NCI-H345 (cell line): Measurements from ENCODE around the gene MPV17.
A peak's percentile ranks its signal among the peaks of the same experiment; 100 is the strongest.

Experiments
- DNase-seq: peaks from one replicate; lab custom pipeline; 2025; lab: John Stamatoyannopoulos, UW

The MPV17 gene

GRCh38 chr2:27264753-27265535 lies 58.0 kb downstream of the MPV17 start:
- DNase-seq = peak; percentile 86

DNA sequence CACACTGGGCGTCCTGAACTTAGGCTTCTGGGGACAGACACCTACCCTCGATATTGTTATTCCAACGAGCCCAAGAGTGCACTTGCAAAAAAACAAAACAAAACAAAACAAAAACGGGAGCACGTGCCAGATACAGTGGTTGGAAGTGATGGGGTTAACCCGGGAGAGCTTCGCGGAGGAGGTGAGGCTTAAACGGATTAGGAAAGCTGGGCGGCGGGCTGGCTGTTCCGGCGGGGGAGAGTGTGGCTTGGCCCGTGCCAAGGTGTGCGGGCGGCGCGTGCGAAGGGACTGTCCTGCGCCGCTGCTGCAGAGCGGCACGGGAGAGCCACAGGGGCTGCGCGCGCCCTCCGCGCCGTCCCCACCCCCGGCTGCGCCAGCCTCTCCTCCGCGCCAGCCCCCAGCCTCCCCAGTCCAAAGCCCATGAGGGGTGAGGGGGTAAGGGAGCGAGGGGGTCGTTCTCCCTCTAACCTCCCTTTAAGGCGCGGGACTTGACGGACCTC lies 58.6 kb downstream of the MPV17 start:
- peak; percentile 40 for DNase-seq

DNA sequence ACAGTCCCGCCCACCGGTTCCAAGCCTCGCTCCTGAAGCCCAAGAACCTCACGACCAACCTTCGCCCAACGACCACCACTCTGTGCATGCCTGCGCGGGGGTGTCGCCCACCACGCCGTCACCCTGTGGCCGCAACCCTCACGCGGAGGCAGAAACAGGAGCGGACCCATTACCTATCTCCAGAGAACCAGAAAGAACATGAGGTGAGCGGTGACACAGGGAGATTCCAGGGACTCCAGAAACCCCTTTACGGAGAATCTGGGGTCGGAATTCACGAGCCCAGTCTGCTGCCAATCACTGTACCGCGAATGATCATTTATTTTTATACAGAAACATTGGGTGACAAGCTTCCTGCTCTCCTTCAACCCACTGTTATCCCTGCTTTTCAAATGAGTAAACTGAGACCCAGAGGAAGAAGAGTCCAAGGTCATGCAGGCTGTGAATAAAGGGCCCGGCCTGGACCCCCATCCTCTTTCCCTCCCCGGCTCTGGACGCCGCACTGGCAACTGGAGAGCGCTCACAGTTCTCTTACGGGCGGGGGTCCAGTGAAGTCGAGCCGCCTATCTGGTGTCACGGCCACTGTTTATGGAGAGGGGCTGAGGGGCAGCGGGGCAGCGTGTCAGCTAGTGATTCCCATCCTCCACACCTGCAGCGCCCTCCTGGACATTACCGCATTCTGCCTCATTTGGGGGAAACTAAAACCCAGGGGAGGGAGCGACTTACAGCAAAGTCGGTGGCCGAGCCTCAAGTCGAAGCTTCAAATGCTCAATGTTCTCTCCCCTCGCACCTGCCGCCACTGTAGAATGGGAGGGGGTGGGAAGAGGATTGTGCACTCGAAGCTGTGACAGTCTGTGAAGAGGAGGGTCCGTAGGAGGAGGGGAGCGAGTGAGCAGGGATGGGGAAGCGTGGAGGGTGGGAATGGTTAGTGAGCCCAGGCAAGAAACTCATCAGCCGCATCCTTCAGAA lies 59.3 kb downstream of the MPV17 start:
- DNase-seq = peak; percentile 33

DNA sequence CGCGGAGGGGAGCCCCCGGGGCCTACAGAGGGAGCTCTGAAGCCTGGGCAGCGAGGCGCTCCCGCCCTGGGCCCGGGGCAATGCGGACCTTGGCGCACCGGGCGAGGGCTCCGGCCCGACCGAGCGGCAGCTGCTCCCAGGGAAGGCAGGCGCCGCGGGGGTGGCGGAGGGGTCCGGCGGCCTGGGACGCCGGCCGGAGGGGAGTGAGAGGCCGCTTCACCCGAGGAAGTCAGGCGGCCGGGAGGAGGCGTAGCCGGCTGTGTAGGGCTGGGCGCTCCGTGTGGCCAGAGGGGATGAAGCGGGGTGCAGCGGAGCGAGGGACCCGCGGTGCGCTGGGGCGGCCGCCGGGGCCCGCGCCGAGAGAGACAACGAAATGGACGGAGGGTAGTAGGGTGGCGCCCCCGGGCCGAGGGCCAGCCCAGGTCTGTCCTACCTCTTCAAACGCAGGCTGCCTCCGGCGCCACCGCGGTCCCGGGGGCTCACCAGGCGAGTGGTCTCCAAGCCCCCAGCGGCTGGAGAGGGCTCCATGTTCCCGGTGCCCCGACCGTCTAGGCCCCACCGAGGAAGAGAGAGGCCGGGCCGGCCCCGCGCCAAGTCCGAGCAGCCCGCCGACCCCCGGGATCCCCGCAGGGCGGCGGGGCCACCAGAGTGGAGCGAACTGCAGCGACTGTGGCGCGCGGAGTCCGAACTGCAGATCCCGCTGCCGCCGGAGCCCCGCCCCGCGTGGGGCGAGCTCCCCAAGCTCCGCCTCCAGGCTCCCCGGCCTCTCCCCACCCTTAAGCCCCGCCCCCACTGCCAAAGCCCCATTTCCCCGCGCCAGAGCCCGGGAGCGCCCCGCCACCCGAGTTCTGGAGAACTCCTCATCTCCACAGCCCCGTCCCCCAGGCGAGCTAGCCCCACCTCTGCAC lies 60.3 kb downstream of the MPV17 start, which contains the start of gene SLC30A3:
TSS of gene SLC30A3 (minus strand) at position 669 of the 908 bp plus-strand sequence. CDS start at position 528, 141 bp downstream.
- DNase-seq = peak; percentile 50

DNA sequence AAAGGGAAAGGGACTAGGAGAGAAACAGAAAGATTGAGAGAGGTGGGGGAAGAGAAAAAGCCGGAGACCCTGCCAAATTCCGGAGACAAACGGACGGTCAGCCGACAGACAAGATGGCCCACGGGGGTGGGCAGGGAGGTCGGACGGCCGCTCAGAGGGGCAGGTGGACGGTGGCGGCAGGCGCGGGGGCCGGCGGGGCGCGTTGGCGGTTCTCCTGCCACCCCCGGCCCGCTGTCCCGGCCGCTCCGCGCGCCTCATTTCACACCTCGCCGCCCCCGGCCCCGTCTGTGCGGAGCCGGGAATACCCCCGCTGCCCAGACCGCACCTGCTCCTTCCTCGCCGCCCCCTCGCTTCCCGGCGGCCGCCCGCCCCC lies 61.0 kb downstream of the MPV17 start:
- no peak for DNase-seq

GRCh38 chr2:27261241-27261925 lies 61.5 kb downstream of the MPV17 start:
- no peak for DNase-seq
